Keratinocyte (primary cell): ENCODE measurements around the gene PTPN23. TPM values are rescaled to one million over a fixed set of nuclear protein-coding genes. Genes with fewer than 3 reads are reported as not detected.
"Not testable (repeated sequence)": the region's sequence is repeated elsewhere in the genome, so short reads cannot be mapped to it uniquely, and the experiment has no call there.

Experiments
- DNase-seq: peaks from one replicate; pipeline ENCODE4 v3.0.0-alpha.2; 2011; ENCODE audit warnings: low read depth, missing footprints, low spot score
- FAIRE-seq: peaks from 2 replicates; lab custom pipeline; 2011; peaks lifted over from hg19 to GRCh38; lab: Jason Lieb, UNC
- H2AFZ ChIP-seq: 2 replicates; pipeline ENCODE4 v1.6.0; 2012; ENCODE audit warnings: low read length, control low read depth, inconsistent platforms; ENCODE audit not compliant: control insufficient read depth
- H3K27ac ChIP-seq: 2 replicates; pipeline ENCODE4 v1.5.1; 2011; ENCODE audit warnings: low read length; ENCODE audit not compliant: control insufficient read depth, insufficient read depth
- H3K27me3 ChIP-seq: 3 replicates; pipeline ENCODE4 v1.6.0; 2011; ENCODE audit warnings: low read length; ENCODE audit not compliant: control insufficient read depth, insufficient read depth; ENCODE audit errors: extremely low read depth
- H3K36me3 ChIP-seq, 2 experiments: 2 replicates in 1 of 2; 3 replicates in 1 of 2; pipeline ENCODE4 v1.5.1; 2011; ENCODE audit warnings: low read length in 2 of 2, mild to moderate bottlenecking in 1 of 2; ENCODE audit not compliant: control insufficient read depth in 2 of 2, insufficient read depth in 2 of 2; ENCODE audit errors: extremely low read depth in 1 of 2
- H3K4me1 ChIP-seq: 3 replicates; pipeline ENCODE4 v1.5.1; 2011; ENCODE audit warnings: low read length; ENCODE audit not compliant: control insufficient read depth, insufficient read depth; ENCODE audit errors: extremely low read depth
- H3K4me2 ChIP-seq: 3 replicates; pipeline ENCODE4 v1.6.0; 2011; ENCODE audit warnings: low read depth, low read length; ENCODE audit not compliant: control insufficient read depth, insufficient read depth; ENCODE audit errors: extremely low read depth
- H3K4me3 ChIP-seq, 3 experiments: fragments of 200-600 bp in 1 of 3; sonication (generic) in 1 of 3; 2 replicates in 2 of 3; 3 replicates in 1 of 3; pipeline ENCODE4 v1.5.1; 2011 to 2016; ENCODE audit warnings: low read length in 3 of 3, mild to moderate bottlenecking in 3 of 3, control low read depth in 2 of 3, inconsistent platforms in 1 of 3, low read depth in 1 of 3, mixed read lengths in 1 of 3, mixed run types in 1 of 3, moderate library complexity in 1 of 3; ENCODE audit not compliant: control insufficient read depth in 2 of 3, insufficient read depth in 2 of 3; ENCODE audit errors: extremely low read depth in 1 of 3
- H3K79me2 ChIP-seq: 2 replicates; pipeline ENCODE4 v1.6.0; 2012; ENCODE audit warnings: low read length; ENCODE audit not compliant: control insufficient read depth, insufficient read depth
- H3K9ac ChIP-seq: 3 replicates; pipeline ENCODE4 v1.6.0; 2011; ENCODE audit warnings: low read length; ENCODE audit not compliant: control insufficient read depth, insufficient read depth; ENCODE audit errors: extremely low read depth
- H3K9me1 ChIP-seq: 3 replicates; pipeline ENCODE4 v1.6.0; 2011; ENCODE audit warnings: low read length; ENCODE audit not compliant: control insufficient read depth, insufficient read depth; ENCODE audit errors: extremely low read depth
- H3K9me3 ChIP-seq: 2 replicates; pipeline ENCODE4 v1.5.1; 2012; ENCODE audit warnings: low read depth, low read length; ENCODE audit not compliant: control insufficient read depth
- H4K20me1 ChIP-seq: 3 replicates; pipeline ENCODE4 v1.6.0; 2011; ENCODE audit warnings: low read length; ENCODE audit not compliant: control insufficient read depth, insufficient read depth; ENCODE audit errors: extremely low read depth
- CTCF ChIP-seq, 3 experiments: IDR thresholded peaks in 1 of 3; conservative IDR thresholded peaks in 1 of 3; optimal IDR thresholded peaks in 1 of 3; 2 replicates in 2 of 3; 3 replicates in 1 of 3; pipeline versions ENCODE3 to v1.5.1; 2011; ENCODE audit warnings: low read length in 3 of 3, mild to moderate bottlenecking in 3 of 3, moderate library complexity in 2 of 3, control low read depth in 1 of 3, inconsistent platforms in 1 of 3; ENCODE audit not compliant: insufficient read depth in 2 of 3; ENCODE audit errors: extremely low read depth in 1 of 3
- EZH2 ChIP-seq: IDR thresholded peaks from one replicate; pipeline ENCODE4 v1.6.1; 2012; ENCODE audit warnings: inconsistent platforms, mild to moderate bottlenecking, low read length, moderate library complexity
- dilution Hi-C: fragments of 300-500 bp; cut with MboI; formaldehyde crosslinking; loops from one replicate; pipeline ENCODE4 v1.7.0; 2020; ENCODE audit warnings: low sequenced_read_pairs; ENCODE audit not compliant: extremely low pct_ligation_motif_present
- polyA plus RNA-seq, 5 experiments: library from polyadenylated mRNA; depleted of rRNA in 3 of 5; stranded (reverse) in 3 of 5; stranded (forward) in 1 of 5; unstranded in 1 of 5; fragments of >200 nt; gene quantifications; 1 replicate in 1 of 5; 2 replicates in 3 of 5; 3 replicates in 1 of 5; pipeline versions ENCODE4 v1.2.1 to v1.2.3, GENCODE V29; 2011 to 2012; ENCODE audit warnings: missing spikeins in 2 of 5, low read depth in 1 of 5, low replicate concordance in 1 of 5

The PTPN23 gene
- polyA plus RNA-seq, 1 donor (not counting 4 experiments of a cell fraction or from before 2014, with no cell fraction given), result 1.3 TPM

GRCh38 chr3:47366833-47367232 is 14.0 kb upstream of the PTPN23 start:
- H4K20me1 ChIP-seq, result no peaks in the 10 kb centered on the region
- H3K4me3 ChIP-seq, result no peak overlapping the region
- TF ChIP-seq CTCF (optimal IDR thresholded peaks at IDR 0.05 in 1 of 3, IDR thresholded peaks at IDR 0.05 in 1 of 3, conservative IDR thresholded peaks at IDR 0.05 in 1 of 3; ENCODE audit: extremely low read depth in 1 of 3, insufficient read depth in 2 of 3, low read length in 3 of 3), result no peak
- TF ChIP-seq EZH2, result no peak
- H3K4me1 ChIP-seq, result peaks cover 7% of the 10 kb centered on the region
- H3K27me3 ChIP-seq, result no peaks in the 10 kb centered on the region
- no peak overlapping the region for H3K9ac ChIP-seq
- no peaks in the 10 kb centered on the region for H3K79me2 ChIP-seq
- no peak overlapping the region for H2AFZ ChIP-seq
- H3K36me3 ChIP-seq, result no peaks in the 10 kb centered on the region
- dilution Hi-C loops, result no loop called here
- no peaks in the 10 kb centered on the region for H3K9me1 ChIP-seq
- DNase-seq (no peak), FAIRE-seq (no peak)
- H3K27ac ChIP-seq, result no peak overlapping the region
- H3K9me3 ChIP-seq, result no peaks in the 10 kb centered on the region
- H3K4me2 ChIP-seq, result no peak overlapping the region

- Histone ChIP-seq H3K36me3 (no peaks in the 10 kb centered on the region), H3K79me2 (no peaks in the 10 kb centered on the region), H3K4me2 (no peak overlapping the region), H3K27ac (no peak overlapping the region), H3K9ac (no peak overlapping the region), H3K4me3 (no peak overlapping the region), H3K9me1 (no peaks in the 10 kb centered on the region), H2AFZ (no peak overlapping the region), H3K4me1 (peaks cover 7% of the 10 kb centered on the region), H3K9me3 (no peaks in the 10 kb centered on the region), H3K27me3 (no peaks in the 10 kb centered on the region), H4K20me1 (no peaks in the 10 kb centered on the region)
- DNase-seq, result no peak
- TF ChIP-seq EZH2, result no peak
- dilution Hi-C loops, result no loop called here
- no peak for FAIRE-seq
Measured at GRCh38 chr3:47367631-47368030, 13.2 kb upstream of the PTPN23 start.

- H2AFZ ChIP-seq, H3K4me1 ChIP-seq, H3K36me3 ChIP-seq, FAIRE-seq, H3K9ac ChIP-seq, H3K27ac ChIP-seq, H3K4me2 ChIP-seq, DNase-seq, H3K27me3 ChIP-seq, H4K20me1 ChIP-seq, dilution Hi-C loops, H3K79me2 ChIP-seq, H3K4me3 ChIP-seq, H3K9me1 ChIP-seq, H3K9me3 ChIP-seq: not testable (repeated sequence)
Measured at GRCh38 chr3:47370020-47370419, 10.8 kb upstream of the PTPN23 start.
